ENCODE data around the gene ARPC1B.

DNA sequence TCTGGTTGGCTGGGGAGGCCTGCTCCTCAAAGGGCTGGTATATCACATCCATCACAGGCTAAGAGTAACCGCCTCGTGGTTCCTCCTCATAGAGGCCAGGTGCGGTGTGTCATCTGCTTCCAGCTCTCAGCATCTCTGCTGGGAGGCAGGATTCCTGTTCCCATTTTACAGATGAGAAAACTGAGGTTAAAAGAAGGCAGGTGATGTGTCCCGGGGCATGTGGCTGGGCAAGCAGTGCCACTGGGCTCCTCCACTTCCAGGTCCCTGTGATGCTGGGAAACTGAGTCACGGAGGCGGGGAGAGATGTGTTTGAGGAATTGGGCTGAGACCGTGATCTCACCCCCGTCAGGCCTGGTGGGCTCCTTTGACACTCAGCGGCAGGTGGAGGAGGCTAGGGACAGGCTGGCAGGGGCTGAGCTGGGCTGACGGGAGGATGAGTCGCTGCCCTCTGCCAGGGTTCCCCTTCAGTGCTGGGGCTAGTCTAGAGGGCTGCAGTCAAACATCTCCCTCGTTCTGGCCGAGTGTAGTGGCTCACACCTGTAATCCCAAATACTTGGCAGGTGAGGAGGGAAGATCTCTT is 9.4 kb downstream of the ARPC1B start:
- TF ChIP-seq, protein P1, sequence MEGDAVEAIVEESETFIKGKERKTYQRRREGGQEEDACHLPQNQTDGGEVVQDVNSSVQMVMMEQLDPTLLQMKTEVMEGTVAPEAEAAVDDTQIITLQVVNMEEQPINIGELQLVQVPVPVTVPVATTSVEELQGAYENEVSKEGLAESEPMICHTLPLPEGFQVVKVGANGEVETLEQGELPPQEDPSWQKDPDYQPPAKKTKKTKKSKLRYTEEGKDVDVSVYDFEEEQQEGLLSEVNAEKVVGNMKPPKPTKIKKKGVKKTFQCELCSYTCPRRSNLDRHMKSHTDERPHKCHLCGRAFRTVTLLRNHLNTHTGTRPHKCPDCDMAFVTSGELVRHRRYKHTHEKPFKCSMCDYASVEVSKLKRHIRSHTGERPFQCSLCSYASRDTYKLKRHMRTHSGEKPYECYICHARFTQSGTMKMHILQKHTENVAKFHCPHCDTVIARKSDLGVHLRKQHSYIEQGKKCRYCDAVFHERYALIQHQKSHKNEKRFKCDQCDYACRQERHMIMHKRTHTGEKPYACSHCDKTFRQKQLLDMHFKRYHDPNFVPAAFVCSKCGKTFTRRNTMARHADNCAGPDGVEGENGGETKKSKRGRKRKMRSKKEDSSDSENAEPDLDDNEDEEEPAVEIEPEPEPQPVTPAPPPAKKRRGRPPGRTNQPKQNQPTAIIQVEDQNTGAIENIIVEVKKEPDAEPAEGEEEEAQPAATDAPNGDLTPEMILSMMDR (IDR thresholded peaks at IDR 0.05): no peak
- TF ChIP-seq EZH2 (IDR thresholded peaks at IDR 0.05; ENCODE audit: borderline replicate concordance, insufficient read depth, low read depth, low read length, poor library complexity, severe bottlenecking): no peak

Data from B cell (primary cell).